Hepatocyte (in vitro differentiated cells): ENCODE data around the gene DHRS12.

Experiments
- CTCF ChIP-seq: fragments of 200-600 bp; sonication (generic); IDR thresholded peaks from 2 replicates; pipeline ENCODE4 v1.5.1; 2016; ENCODE audit warnings: antibody characterized with exemption, mild to moderate bottlenecking; ENCODE audit not compliant: poor library complexity
- EZH2 ChIP-seq: fragments of 200-600 bp; sonication (generic); IDR thresholded peaks from 2 replicates; pipeline ENCODE4 v1.6.1; 2016; ENCODE audit warnings: antibody characterized with exemption, mild to moderate bottlenecking, borderline replicate concordance

GRCh38 chr13:51763486-51763885, 40.5 kb downstream of the DHRS12 start:
- TF ChIP-seq CTCF = no peak
- TF ChIP-seq EZH2 = no peak
